GM12801 (cell line): Measurements from ENCODE around the gene ACSS1.

Source experiments
- CTCF ChIP-seq: IDR thresholded peaks from one replicate; pipeline ENCODE4 v1.5.1; 2011; ENCODE audit warnings: control low read depth; ENCODE audit not compliant: insufficient read length; ENCODE audit errors: extremely low read depth

ACSS1 gene

GRCh38 chr20:25022680-25023079 lies 35.3 kb downstream of the ACSS1 start:
- TF ChIP-seq CTCF: no peak

- no peak for TF ChIP-seq CTCF
Observed at GRCh38 chr20:25021336-25021735, 36.6 kb downstream of the ACSS1 start.

- no peak for TF ChIP-seq CTCF
Observed at GRCh38 chr20:25020901-25021301, 37.0 kb downstream of the ACSS1 start.

GRCh38 chr20:25020345-25020744 lies 37.6 kb downstream of the ACSS1 start:
- TF ChIP-seq CTCF: no peak

- no peak for TF ChIP-seq CTCF
Observed at GRCh38 chr20:25019381-25020155, 38.4 kb downstream of the ACSS1 start.

GRCh38 chr20:25018841-25019240 lies 39.1 kb downstream of the ACSS1 start:
- TF ChIP-seq CTCF: no peak

GRCh38 chr20:25018425-25018824 lies 39.5 kb downstream of the ACSS1 start:
- TF ChIP-seq CTCF: no peak
